Activated CD8-positive, alpha-beta T cell treated with anti-CD3 and anti-CD28 coated beads for 36 hours (primary cell): Measurements from ENCODE around the gene NFKB1. TPM values are rescaled to one million over a fixed set of nuclear protein-coding genes. Genes with fewer than 3 reads are reported as not detected.

Experiments used
- ATAC-seq: fragments of 200-7000 bp; cut with Tn5 transposase; one replicate; pipeline ENCODE4 v1.10.0; 2021; ENCODE audit warnings: mild to moderate bottlenecking, moderate library complexity
- CTCF ChIA-PET: fragments of 350-600 bp; sonication (Branson Sonifier 250); formaldehyde crosslinking; loops from one replicate; lab custom pipeline; 2021; ENCODE audit warnings: antibody characterized with exemption; lab: Charles Lee
- POLR2A ChIA-PET: fragments of 350-600 bp; sonication (Branson Sonifier 250); formaldehyde crosslinking; loops from one replicate; lab custom pipeline; 2021; ENCODE audit warnings: antibody characterized with exemption; lab: Charles Lee
- DNase-seq: peaks from one replicate; pipeline ENCODE4 v3.0.0-alpha.2; 2020
- H3K27ac Mint-ChIP-seq: one replicate; pipeline ENCODE4 v1.8.0; 2021; ENCODE audit warnings: mild to moderate bottlenecking, mixed read lengths
- H3K27me3 Mint-ChIP-seq: one replicate; pipeline ENCODE4 v1.8.0; 2021; ENCODE audit warnings: mixed read lengths
- H3K36me3 Mint-ChIP-seq: one replicate; pipeline ENCODE4 v1.8.0; 2021; ENCODE audit warnings: low read depth, mixed read lengths
- H3K4me1 Mint-ChIP-seq: one replicate; pipeline ENCODE4 v1.8.0; 2021; ENCODE audit warnings: low read depth, mixed read lengths
- H3K4me3 Mint-ChIP-seq: one replicate; pipeline ENCODE4 v1.8.0; 2021; ENCODE audit warnings: mild to moderate bottlenecking, moderate library complexity, mixed read lengths
- H3K9me3 Mint-ChIP-seq: one replicate; pipeline ENCODE4 v1.8.0; 2021; ENCODE audit warnings: mixed read lengths
- intact Hi-C: fragments of 100-400 bp; cut with micrococcal nuclease; formaldehyde crosslinking; loops from one replicate; pipeline ENCODE4 v1.10.0; 2022
- total RNA-seq, 2 experiments: library from RNA; stranded (reverse); gene quantifications; one replicate each; pipeline ENCODE4 v1.2.3, GENCODE V29; 2021
- TF ChIP-seq, protein P1 (sequence below): fragments of 200-600 bp; IDR thresholded peaks from one replicate; pipeline ENCODE4 v1.8.0; 2022; ENCODE audit warnings: antibody characterized with exemption, mild to moderate bottlenecking

The NFKB1 gene
- total RNA-seq, 2 experiments from 2014 or later, result 224 to 230 TPM

DNA sequence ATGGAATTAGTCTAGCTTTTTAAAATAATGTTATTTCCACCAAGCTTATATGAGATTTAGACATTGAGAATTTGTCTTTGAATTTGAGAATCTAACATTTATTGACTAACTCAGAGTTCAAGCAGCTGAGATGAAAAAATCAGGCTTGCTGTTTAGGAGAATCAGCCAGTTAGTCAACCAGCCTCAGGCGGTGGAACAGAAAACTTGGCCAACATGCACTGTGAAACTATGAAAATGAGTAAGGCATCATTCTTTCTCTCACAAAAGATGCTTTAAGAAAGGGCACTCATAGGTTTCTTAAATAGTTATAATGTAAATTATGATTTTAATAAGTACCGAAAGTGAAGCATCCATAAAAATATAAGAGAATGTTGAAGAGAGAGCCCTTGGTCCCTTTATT, 84.2 kb downstream of the NFKB1 start:
- Mint-ChIP-seq H3K9me3 (no peaks in the 10 kb centered on the region), H3K27ac (peak overlapping the region; percentile 95), H3K36me3 (peaks cover 82% of the 10 kb centered on the region), H3K4me1 (peaks cover 81% of the 10 kb centered on the region), H3K27me3 (no peaks in the 10 kb centered on the region), H3K4me3 (no peak overlapping the region)
- peak; percentile 61 for DNase-seq
- ChIA-PET POLR2A (interaction anchor here (0.9 to 2.6 kb wide), 6 partner anchors 13 to 85 kb away, joined by 3 to 15 read pairs (median 8); no protein-coding TSS in a partner anchor), CTCF (interaction anchor here (0.8 to 1.5 kb wide), 3 partner anchors 15 to 62 kb away, joined by 3 to 7 read pairs (median 3); no protein-coding TSS in a partner anchor)
- intact Hi-C loops, result loop anchor here (5.0 kb wide), 3 partner anchors 42 to 83 kb away; partner anchors contain the start of gene NFKB1
- peak; percentile 19 for ATAC-seq
- TF ChIP-seq, protein P1, sequence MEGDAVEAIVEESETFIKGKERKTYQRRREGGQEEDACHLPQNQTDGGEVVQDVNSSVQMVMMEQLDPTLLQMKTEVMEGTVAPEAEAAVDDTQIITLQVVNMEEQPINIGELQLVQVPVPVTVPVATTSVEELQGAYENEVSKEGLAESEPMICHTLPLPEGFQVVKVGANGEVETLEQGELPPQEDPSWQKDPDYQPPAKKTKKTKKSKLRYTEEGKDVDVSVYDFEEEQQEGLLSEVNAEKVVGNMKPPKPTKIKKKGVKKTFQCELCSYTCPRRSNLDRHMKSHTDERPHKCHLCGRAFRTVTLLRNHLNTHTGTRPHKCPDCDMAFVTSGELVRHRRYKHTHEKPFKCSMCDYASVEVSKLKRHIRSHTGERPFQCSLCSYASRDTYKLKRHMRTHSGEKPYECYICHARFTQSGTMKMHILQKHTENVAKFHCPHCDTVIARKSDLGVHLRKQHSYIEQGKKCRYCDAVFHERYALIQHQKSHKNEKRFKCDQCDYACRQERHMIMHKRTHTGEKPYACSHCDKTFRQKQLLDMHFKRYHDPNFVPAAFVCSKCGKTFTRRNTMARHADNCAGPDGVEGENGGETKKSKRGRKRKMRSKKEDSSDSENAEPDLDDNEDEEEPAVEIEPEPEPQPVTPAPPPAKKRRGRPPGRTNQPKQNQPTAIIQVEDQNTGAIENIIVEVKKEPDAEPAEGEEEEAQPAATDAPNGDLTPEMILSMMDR, result no peak

DNA sequence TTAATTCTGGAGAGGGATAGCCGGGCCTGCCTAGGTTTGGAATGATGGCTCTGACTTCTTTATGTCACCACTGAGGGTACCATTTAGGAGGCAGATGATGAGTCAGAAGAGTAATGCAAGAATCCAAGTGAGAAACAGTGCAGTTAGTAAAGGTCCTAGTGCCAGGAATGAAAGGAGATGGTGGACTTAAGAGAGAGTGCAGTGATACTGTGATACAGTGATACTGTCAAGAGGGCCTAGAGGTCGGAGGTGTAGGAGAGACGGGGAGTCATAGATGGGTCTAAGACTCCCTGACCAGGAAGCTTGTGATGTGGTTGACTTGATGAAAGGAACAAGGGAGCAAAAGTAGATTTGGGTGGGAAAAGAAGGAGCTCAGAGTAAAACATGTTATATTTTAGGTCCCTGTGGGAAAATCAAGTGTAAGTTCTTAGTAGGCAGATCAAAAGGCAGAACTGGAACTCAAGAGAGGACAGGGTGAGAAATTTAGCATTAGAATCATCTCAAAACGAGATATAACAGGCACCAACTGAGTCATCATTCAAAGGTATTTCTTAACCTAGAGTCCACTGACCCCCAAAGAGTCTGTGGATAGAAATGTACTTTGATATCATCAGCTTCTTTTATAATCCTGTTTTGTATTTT, 85.0 kb downstream of the NFKB1 start:
- H3K27ac Mint-ChIP-seq, result peak overlapping the region; percentile 95
- ChIA-PET CTCF (interaction anchor here (0.8 to 1.5 kb wide), 6 partner anchors 10 to 514 kb away, joined by 3 to 7 read pairs (median 4); partner anchors contain the start of gene BDH2), POLR2A (interaction anchor here (0.8 to 2.6 kb wide), 11 partner anchors 10 to 242 kb away, joined by 3 to 15 read pairs (median 4); no protein-coding TSS in a partner anchor)
- intact Hi-C loops, result loop anchor here (5.0 kb wide), 3 partner anchors 41 to 84 kb away; partner anchors contain the start of gene NFKB1
- ATAC-seq, result peak; percentile 75
- TF ChIP-seq, protein P1, result no peak
- no peaks in the 10 kb centered on the region for H3K27me3 Mint-ChIP-seq
- no peak for DNase-seq
- peaks cover 86% of the 10 kb centered on the region for H3K36me3 Mint-ChIP-seq
- H3K4me3 Mint-ChIP-seq, result peak overlapping the region; percentile 5
- peaks cover 85% of the 10 kb centered on the region for H3K4me1 Mint-ChIP-seq
- H3K9me3 Mint-ChIP-seq, result no peaks in the 10 kb centered on the region

DNA sequence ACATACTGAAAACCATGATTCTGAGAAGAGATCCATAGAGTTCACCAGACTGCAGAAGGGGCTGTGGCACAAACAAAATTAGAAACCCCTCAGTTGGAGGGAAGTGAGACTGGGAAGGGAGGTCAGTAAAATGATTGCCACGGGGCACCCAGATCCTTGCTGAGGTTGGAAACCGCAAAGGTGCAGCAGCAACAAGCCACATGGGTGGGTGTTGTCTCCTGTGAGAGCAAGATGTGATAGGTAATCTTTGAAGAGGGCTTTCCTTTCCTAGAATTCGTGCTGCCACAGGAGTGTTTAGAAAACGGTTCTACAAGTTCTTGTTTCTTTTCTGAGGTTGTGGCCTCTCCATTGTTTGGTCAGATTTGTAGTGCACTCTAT, 85.5 kb downstream of the NFKB1 start:
- H3K9me3 Mint-ChIP-seq, result peaks cover 2% of the 10 kb centered on the region
- no peaks in the 10 kb centered on the region for H3K27me3 Mint-ChIP-seq
- CTCF ChIA-PET, result interaction anchor here (0.8 to 1.5 kb wide), 6 partner anchors 11 to 513 kb away, joined by 3 to 7 read pairs (median 4); partner anchors contain the start of gene BDH2
- H3K27ac Mint-ChIP-seq, result peak overlapping the region; percentile 95
- no peak overlapping the region for H3K4me3 Mint-ChIP-seq
- peaks cover 88% of the 10 kb centered on the region for H3K36me3 Mint-ChIP-seq
- POLR2A ChIA-PET, result interaction anchor here (0.8 to 2.6 kb wide), 10 partner anchors 9 to 242 kb away, joined by 3 to 15 read pairs (median 4); no protein-coding TSS in a partner anchor
- H3K4me1 Mint-ChIP-seq, result peaks cover 87% of the 10 kb centered on the region
- DNase-seq (peak; percentile 83), ATAC-seq (peak; percentile 62)
- TF ChIP-seq, protein P1, result no peak
- intact Hi-C loops, result loop anchor here (5.0 kb wide), 3 partner anchors 41 to 84 kb away; partner anchors contain the start of gene NFKB1

DNA sequence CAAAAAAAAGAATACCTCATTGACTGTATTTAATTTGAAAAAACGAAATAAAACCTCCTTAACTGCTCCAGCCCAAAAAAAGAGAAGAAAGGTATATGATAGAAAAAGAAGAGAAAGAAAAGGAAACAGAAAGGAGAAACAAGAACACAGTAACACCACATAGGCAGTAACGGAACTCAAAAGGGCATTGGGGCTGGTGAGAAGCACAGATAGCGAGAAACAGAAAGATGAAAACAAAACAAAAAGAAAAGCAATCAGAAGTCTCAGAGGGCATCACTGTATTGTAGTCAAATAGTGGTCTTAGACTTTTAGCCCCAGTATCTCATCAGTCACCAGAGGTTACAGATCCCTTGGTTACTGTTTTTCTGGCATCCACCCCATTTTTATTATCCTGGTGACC, 88.6 kb downstream of the NFKB1 start:
- ATAC-seq (peak; percentile 34), DNase-seq (no peak)
- H3K9me3 Mint-ChIP-seq, result peaks cover 2% of the 10 kb centered on the region
- ChIA-PET POLR2A (interaction anchor here (1.0 kb wide), 1 partner anchor 23 kb away, joined by 3 read pairs; no protein-coding TSS in a partner anchor), CTCF (no interaction called here)
- intact Hi-C loops, result loop anchor here (5.0 kb wide), 3 partner anchors 38 to 87 kb away; partner anchors contain the start of gene NFKB1
- peak overlapping the region; percentile 32 for H3K4me3 Mint-ChIP-seq
- TF ChIP-seq, protein P1, result no peak
- H3K27ac Mint-ChIP-seq, result peak overlapping the region; percentile 79
- H3K4me1 Mint-ChIP-seq, result peaks cover 96% of the 10 kb centered on the region
- no peaks in the 10 kb centered on the region for H3K27me3 Mint-ChIP-seq
- H3K36me3 Mint-ChIP-seq, result peaks cover 91% of the 10 kb centered on the region
